Smooth muscle cell (in vitro differentiated cells): Measurements from ENCODE around the gene FBXL16. TPM values are rescaled to one million over a fixed set of nuclear protein-coding genes. Genes with fewer than 3 reads are reported as not detected.

ENCODE experiments used
- DNase-seq: peaks from one replicate; lab custom pipeline; 2025; ENCODE audit not compliant: unreplicated experiment; lab: John Stamatoyannopoulos, UW
- H2AFZ ChIP-seq: fragments of 200-600 bp; sonication (generic); 2 replicates; pipeline ENCODE4 v1.6.0; 2016; ENCODE audit warnings: antibody characterized with exemption, low read depth, mild to moderate bottlenecking
- H3F3A ChIP-seq: fragments of 200-600 bp; sonication (generic); 2 replicates; pipeline ENCODE4 v1.6.0; 2017; ENCODE audit warnings: antibody characterized with exemption, low read depth
- H3K27ac ChIP-seq: fragments of 200-600 bp; sonication (generic); 2 replicates; pipeline ENCODE4 v1.5.1; 2016; ENCODE audit warnings: low read depth, mild to moderate bottlenecking
- H3K27me3 ChIP-seq: fragments of 200-600 bp; sonication (generic); 2 replicates; pipeline ENCODE4 v1.6.1; 2016; ENCODE audit warnings: low read depth, mild to moderate bottlenecking
- H3K36me3 ChIP-seq: fragments of 200-600 bp; sonication (generic); 2 replicates; pipeline ENCODE4 v1.5.1; 2016; ENCODE audit warnings: low read depth
- H3K4me1 ChIP-seq: fragments of 200-600 bp; sonication (generic); 2 replicates; pipeline ENCODE4 v1.5.1; 2016; ENCODE audit warnings: low read depth
- H3K4me2 ChIP-seq: fragments of 200-600 bp; sonication (generic); 2 replicates; pipeline ENCODE4 v1.6.0; 2016; ENCODE audit warnings: mild to moderate bottlenecking
- H3K4me3 ChIP-seq: fragments of 200-600 bp; sonication (generic); 2 replicates; pipeline ENCODE4 v1.5.1; 2016; ENCODE audit warnings: mild to moderate bottlenecking
- H3K79me2 ChIP-seq: fragments of 200-600 bp; sonication (generic); 2 replicates; pipeline ENCODE4 v1.6.0; 2016; ENCODE audit warnings: low read depth, mild to moderate bottlenecking
- H3K9ac ChIP-seq: fragments of 200-600 bp; sonication (generic); 2 replicates; pipeline ENCODE4 v1.6.0; 2016; ENCODE audit warnings: low read depth
- H3K9me3 ChIP-seq: fragments of 200-600 bp; sonication (generic); replicated peaks from 2 replicates; pipeline ENCODE4 v1.5.1; 2016; ENCODE audit warnings: low read depth
- H4K20me1 ChIP-seq: fragments of 200-600 bp; sonication (generic); 2 replicates; pipeline ENCODE4 v1.6.0; 2016; ENCODE audit warnings: low read depth
- CTCF ChIP-seq: fragments of 200-600 bp; sonication (generic); IDR thresholded peaks from 2 replicates; pipeline ENCODE4 v1.5.1; 2017; ENCODE audit warnings: borderline replicate concordance, mild to moderate bottlenecking, antibody characterized with exemption; ENCODE audit not compliant: insufficient read depth, poor library complexity, severe bottlenecking
- WGBS: methylation state at CpG from one replicate; pipeline ENCODE4 v1.1.7; 2016; ENCODE audit warnings: low lambda C conversion rate; 5-methylcytosine and 5-hydroxymethylcytosine counted together
- polyA plus RNA-seq: library from polyadenylated mRNA; unstranded; fragments of >200 nt; fragmentation: Nextera tagmentation; extraction: Ambion mirVana; gene quantifications from 2 replicates; pipeline ENCODE4 v1.2.1, GENCODE V29; 2016
- total RNA-seq: library from RNA; depleted of rRNA; stranded (reverse); fragments of >200 nt; gene quantifications from 2 replicates; pipeline ENCODE4 v1.2.3, GENCODE V29; 2014

Gene FBXL16
- total and polyA plus RNA-seq, 2 experiments from 2014 or later = 0.17 to 0.76 TPM

- H3F3A ChIP-seq = no peaks in the 10 kb centered on the region
- H3K4me3 ChIP-seq = peak within 1 kb of the TSS; percentile 91
- H4K20me1 ChIP-seq = peaks cover 14% of the 10 kb centered on the region
- peak within 1 kb of the TSS; percentile 85 for H2AFZ ChIP-seq
- no peaks in the 10 kb centered on the region for H3K9me3 ChIP-seq
- H3K27me3 ChIP-seq = no peaks in the 10 kb centered on the region
- H3K4me1 ChIP-seq = peaks cover 11% of the 10 kb centered on the region
- peak within 1 kb of the TSS; percentile 71 for H3K9ac ChIP-seq
- WGBS = 13% methylated on average over 86 of the region's 106 CpGs
- peak; percentile 63 for DNase-seq
- H3K36me3 ChIP-seq = no peaks in the 10 kb centered on the region
- no peaks in the 10 kb centered on the region for H3K79me2 ChIP-seq
- H3K27ac ChIP-seq = peak within 1 kb of the TSS; percentile 62
- H3K4me2 ChIP-seq = peak within 1 kb of the TSS; percentile 100
- no peak for TF ChIP-seq CTCF
Measured at GRCh38 chr16:720990-721764, 15.6 kb upstream of the FBXL16 start, which contains the start of gene ANTKMT. Gene ANTKMT, plus strand, starts transcription at chr16:721146. Its CDS starts 129 bp downstream, at chr16:721275.

GRCh38 chr16:720447-720989 is 14.9 kb upstream of the FBXL16 start:
- TF ChIP-seq CTCF = peak; percentile 18
- no peaks in the 10 kb centered on the region for H3K79me2 ChIP-seq
- H3K4me1 ChIP-seq = peaks cover 11% of the 10 kb centered on the region
- no peaks in the 10 kb centered on the region for H3K27me3 ChIP-seq
- peak overlapping the region; percentile 62 for H3K27ac ChIP-seq
- H3K36me3 ChIP-seq = no peaks in the 10 kb centered on the region
- H3K9me3 ChIP-seq = no peaks in the 10 kb centered on the region
- H4K20me1 ChIP-seq = peaks cover 18% of the 10 kb centered on the region
- no peaks in the 10 kb centered on the region for H3F3A ChIP-seq
- H3K4me2 ChIP-seq = peak overlapping the region; percentile 100
- peak overlapping the region; percentile 91 for H3K4me3 ChIP-seq
- H2AFZ ChIP-seq = peak overlapping the region; percentile 85
- H3K9ac ChIP-seq = peak overlapping the region; percentile 71
- WGBS = 1% methylated on average over 34 of the region's 38 CpGs
- peak; percentile 67 for DNase-seq

- peak overlapping the region; percentile 100 for H3K4me2 ChIP-seq
- H3K36me3 ChIP-seq = no peaks in the 10 kb centered on the region
- no peaks in the 10 kb centered on the region for H3K27me3 ChIP-seq
- no peaks in the 10 kb centered on the region for H3F3A ChIP-seq
- peak overlapping the region; percentile 62 for H3K27ac ChIP-seq
- no peaks in the 10 kb centered on the region for H3K9me3 ChIP-seq
- no peak for TF ChIP-seq CTCF
- H3K9ac ChIP-seq = no peak overlapping the region
- 31% methylated on average over 16 of the region's 16 CpGs for WGBS
- H3K79me2 ChIP-seq = no peaks in the 10 kb centered on the region
- peaks cover 11% of the 10 kb centered on the region for H3K4me1 ChIP-seq
- no peak overlapping the region for H2AFZ ChIP-seq
- peak overlapping the region; percentile 91 for H3K4me3 ChIP-seq
- DNase-seq = no peak
- peaks cover 18% of the 10 kb centered on the region for H4K20me1 ChIP-seq
Measured at GRCh38 chr16:719815-720446, 14.3 kb upstream of the FBXL16 start.
